KOPT-K1 (cell line): ENCODE measurements around the gene QKI.
"Not testable (repeated sequence)": the region's sequence is repeated elsewhere in the genome, so short reads cannot be mapped to it uniquely, and the experiment has no call there.

ENCODE experiments used
- H3K27ac ChIP-seq: fragments of 200-600 bp; sonication (generic); 2 replicates; pipeline ENCODE4 v1.5.1; 2016; ENCODE audit warnings: antibody characterized with exemption, mild to moderate bottlenecking, low read depth, low read length; ENCODE audit not compliant: poor library complexity, severe bottlenecking
- H3K36me3 ChIP-seq: fragments of 200-600 bp; sonication (generic); 2 replicates; pipeline ENCODE4 v1.5.1; 2017; ENCODE audit warnings: antibody characterized with exemption, mild to moderate bottlenecking, low read length, moderate library complexity; ENCODE audit not compliant: insufficient read depth
- H3K9me3 ChIP-seq: fragments of 200-600 bp; sonication (generic); 2 replicates; pipeline ENCODE4 v1.5.1; 2017; ENCODE audit warnings: antibody characterized with exemption, low read length, mild to moderate bottlenecking; ENCODE audit not compliant: insufficient read depth, poor library complexity, severe bottlenecking

The QKI gene

GRCh38 chr6:163415620-163416556 is 1.4 kb downstream of the QKI start:
- Histone ChIP-seq H3K9me3 (no peaks in the 10 kb centered on the region), H3K27ac (peak overlapping the region; percentile 73), H3K36me3 (no peaks in the 10 kb centered on the region)

- Histone ChIP-seq H3K27ac (peak overlapping the region; percentile 73), H3K36me3 (no peaks in the 10 kb centered on the region), H3K9me3 (no peaks in the 10 kb centered on the region)
These were observed 2.2 kb downstream of the QKI start for GRCh38 chr6:163416557-163417253.

GRCh38 chr6:163417595-163417994 is 3.1 kb downstream of the QKI start:
- Histone ChIP-seq H3K9me3 (no peaks in the 10 kb centered on the region), H3K27ac (no peak overlapping the region), H3K36me3 (no peaks in the 10 kb centered on the region)

- Histone ChIP-seq H3K36me3 (no peaks in the 10 kb centered on the region), H3K27ac (no peak overlapping the region)
These were observed 4.0 kb downstream of the QKI start for GRCh38 chr6:163418311-163419029.

GRCh38 chr6:163419413-163420288 is 5.1 kb downstream of the QKI start:
- Histone ChIP-seq H3K9me3 (no peaks in the 10 kb centered on the region), H3K27ac (no peak overlapping the region)

More at GRCh38 chr6:163418311-163419029, 4.0 kb downstream of the QKI start:
- H3K9me3 ChIP-seq: no peaks in the 10 kb centered on the region

GRCh38 chr6:163420289-163420614 is 5.7 kb downstream of the QKI start:
- Histone ChIP-seq H3K9me3 (no peaks in the 10 kb centered on the region), H3K27ac (no peak overlapping the region), H3K36me3 (no peaks in the 10 kb centered on the region)

More at GRCh38 chr6:163419413-163420288, 5.1 kb downstream of the QKI start:
- no peaks in the 10 kb centered on the region for H3K36me3 ChIP-seq

- no peak overlapping the region for H3K27ac ChIP-seq
- H3K36me3 ChIP-seq: no peaks in the 10 kb centered on the region
These were observed 8.0 kb downstream of the QKI start for GRCh38 chr6:163422550-163422949.

GRCh38 chr6:163423696-163424095 is 9.2 kb downstream of the QKI start:
- Histone ChIP-seq H3K9me3 (no peaks in the 10 kb centered on the region), H3K36me3 (no peaks in the 10 kb centered on the region), H3K27ac (no peak overlapping the region)

More at GRCh38 chr6:163422550-163422949, 8.0 kb downstream of the QKI start:
- no peaks in the 10 kb centered on the region for H3K9me3 ChIP-seq

GRCh38 chr6:163427498-163428254 is 13.2 kb downstream of the QKI start:
- Histone ChIP-seq H3K36me3 (no peaks in the 10 kb centered on the region), H3K9me3 (no peaks in the 10 kb centered on the region), H3K27ac (no peak overlapping the region)

- Histone ChIP-seq H3K36me3 (no peaks in the 10 kb centered on the region), H3K9me3 (no peaks in the 10 kb centered on the region), H3K27ac (no peak overlapping the region)
These were observed 13.9 kb downstream of the QKI start for GRCh38 chr6:163428373-163428772.

- Histone ChIP-seq H3K27ac (no peak overlapping the region), H3K9me3 (no peaks in the 10 kb centered on the region), H3K36me3 (no peaks in the 10 kb centered on the region)
These were observed 15.4 kb downstream of the QKI start for GRCh38 chr6:163429858-163430448.

- H3K9me3 ChIP-seq: no peaks in the 10 kb centered on the region
- H3K36me3 ChIP-seq: no peaks in the 10 kb centered on the region
- no peak overlapping the region for H3K27ac ChIP-seq
These were observed 17.8 kb downstream of the QKI start for GRCh38 chr6:163432300-163432699.

GRCh38 chr6:163433486-163433885 is 19.0 kb downstream of the QKI start:
- not testable (repeated sequence) for H3K27ac ChIP-seq, H3K36me3 ChIP-seq, H3K9me3 ChIP-seq
